ENCODE results near the gene DENND1B. TPM values are rescaled to one million over a fixed set of nuclear protein-coding genes. Genes with fewer than 3 reads are reported as not detected.

Gene DENND1B
- polyA plus RNA-seq, 1 donor (not counting 4 experiments of a cell fraction or from before 2014, with no cell fraction given): 7.6 TPM

DNA sequence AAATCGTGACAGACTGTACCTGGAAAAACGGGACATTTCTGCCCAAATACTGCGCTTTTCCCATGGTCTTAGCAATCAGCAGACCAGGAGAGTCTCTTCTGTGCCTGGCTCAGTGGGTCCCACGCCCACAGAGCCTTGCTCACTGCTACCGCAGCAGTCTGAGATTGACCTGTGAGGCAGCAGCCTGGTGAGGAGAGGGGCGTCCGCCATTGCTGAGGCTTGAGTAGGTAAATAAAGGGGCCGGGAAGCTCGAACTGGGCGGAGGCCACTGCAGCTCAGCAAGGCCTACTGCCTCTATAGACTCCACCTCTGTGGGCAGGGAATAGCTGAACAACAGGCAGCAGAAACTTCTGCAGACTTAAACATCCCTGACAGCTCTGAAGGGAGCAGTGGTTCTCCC, 203.1 kb downstream of the DENND1B start:
- DNase-seq (ENCODE audit: low read depth, low spot score): no peak
- dilution Hi-C loops (cut with MboI; ENCODE audit: extremely low pct_ligation_motif_present, low sequenced_read_pairs): no loop called here
- Histone ChIP-seq H3K9me3 (ENCODE audit: control insufficient read depth, low read depth, low read length) (no peaks in the 10 kb centered on the region), H3K4me1 (ENCODE audit: control insufficient read depth, extremely low read depth, insufficient read depth, low read length) (no peaks in the 10 kb centered on the region), H2AFZ (ENCODE audit: control insufficient read depth, low read length) (no peak overlapping the region), H3K9me1 (ENCODE audit: control insufficient read depth, extremely low read depth, insufficient read depth, low read length) (no peaks in the 10 kb centered on the region), H3K4me3 (ENCODE audit: control insufficient read depth in 2 of 3, extremely low read depth in 1 of 3, insufficient read depth in 2 of 3, low read depth in 1 of 3, low read length in 3 of 3) (no peak overlapping the region), H3K36me3 (ENCODE audit: control insufficient read depth in 2 of 2, extremely low read depth in 1 of 2, insufficient read depth in 2 of 2, low read length in 2 of 2) (no peaks in the 10 kb centered on the region), H3K9ac (ENCODE audit: control insufficient read depth, extremely low read depth, insufficient read depth, low read length) (no peak overlapping the region), H3K27me3 (ENCODE audit: control insufficient read depth, extremely low read depth, insufficient read depth, low read length) (no peaks in the 10 kb centered on the region), H3K4me2 (ENCODE audit: control insufficient read depth, extremely low read depth, insufficient read depth, low read depth, low read length) (no peak overlapping the region), H3K79me2 (ENCODE audit: control insufficient read depth, insufficient read depth, low read length) (no peaks in the 10 kb centered on the region), H4K20me1 (ENCODE audit: control insufficient read depth, extremely low read depth, insufficient read depth, low read length) (no peaks in the 10 kb centered on the region), H3K27ac (ENCODE audit: control insufficient read depth, insufficient read depth, low read length) (no peak overlapping the region)
- TF ChIP-seq EZH2 (IDR thresholded peaks at IDR 0.05; ENCODE audit: low read length): no peak
- TF ChIP-seq CTCF (optimal IDR thresholded peaks at IDR 0.05 in 1 of 3, IDR thresholded peaks at IDR 0.05 in 1 of 3, conservative IDR thresholded peaks at IDR 0.05 in 1 of 3; ENCODE audit: extremely low read depth in 1 of 3, insufficient read depth in 2 of 3, low read length in 3 of 3): no peak
- no peak for FAIRE-seq

DNA sequence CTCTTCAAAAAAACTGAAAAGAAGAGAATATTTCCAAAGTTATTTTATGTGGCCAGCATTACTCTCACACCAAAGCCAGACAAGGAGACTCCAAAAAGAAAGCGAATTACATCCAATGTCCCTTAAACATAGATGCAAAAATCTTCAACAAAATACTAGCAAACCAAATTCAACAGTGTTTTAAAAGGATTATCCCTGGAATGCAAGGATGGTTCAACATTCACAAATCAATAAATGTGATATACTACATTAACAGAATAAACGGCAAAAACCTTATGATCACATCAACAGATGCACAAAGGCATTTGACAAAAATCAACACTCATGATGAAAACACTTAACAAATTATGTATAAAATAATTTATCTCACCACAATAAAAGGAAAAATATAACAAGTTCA, 207.8 kb downstream of the DENND1B start:
- Histone ChIP-seq H3K79me2 (ENCODE audit: control insufficient read depth, insufficient read depth, low read length) (no peaks in the 10 kb centered on the region), H3K36me3 (ENCODE audit: control insufficient read depth in 2 of 2, extremely low read depth in 1 of 2, insufficient read depth in 2 of 2, low read length in 2 of 2) (no peaks in the 10 kb centered on the region), H3K27ac (ENCODE audit: control insufficient read depth, insufficient read depth, low read length) (no peak overlapping the region), H3K4me3 (ENCODE audit: control insufficient read depth in 2 of 3, extremely low read depth in 1 of 3, insufficient read depth in 2 of 3, low read depth in 1 of 3, low read length in 3 of 3) (no peak overlapping the region), H3K27me3 (ENCODE audit: control insufficient read depth, extremely low read depth, insufficient read depth, low read length) (no peaks in the 10 kb centered on the region), H2AFZ (ENCODE audit: control insufficient read depth, low read length) (no peak overlapping the region), H3K9me3 (ENCODE audit: control insufficient read depth, low read depth, low read length) (no peaks in the 10 kb centered on the region), H3K4me1 (ENCODE audit: control insufficient read depth, extremely low read depth, insufficient read depth, low read length) (no peaks in the 10 kb centered on the region), H3K9me1 (ENCODE audit: control insufficient read depth, extremely low read depth, insufficient read depth, low read length) (no peaks in the 10 kb centered on the region), H4K20me1 (ENCODE audit: control insufficient read depth, extremely low read depth, insufficient read depth, low read length) (no peaks in the 10 kb centered on the region), H3K9ac (ENCODE audit: control insufficient read depth, extremely low read depth, insufficient read depth, low read length) (no peak overlapping the region), H3K4me2 (ENCODE audit: control insufficient read depth, extremely low read depth, insufficient read depth, low read depth, low read length) (no peak overlapping the region)
- DNase-seq (ENCODE audit: low read depth, low spot score): no peak
- dilution Hi-C loops (cut with MboI; ENCODE audit: extremely low pct_ligation_motif_present, low sequenced_read_pairs): no loop called here
- TF ChIP-seq CTCF (optimal IDR thresholded peaks at IDR 0.05 in 1 of 3, IDR thresholded peaks at IDR 0.05 in 1 of 3, conservative IDR thresholded peaks at IDR 0.05 in 1 of 3; ENCODE audit: extremely low read depth in 1 of 3, insufficient read depth in 2 of 3, low read length in 3 of 3) (no peak), EZH2 (IDR thresholded peaks at IDR 0.05; ENCODE audit: low read length) (no peak)
- FAIRE-seq: no peak
